HepG2 (cell line): Measurements from ENCODE around the gene ARHGDIA. TPM values are rescaled to one million over a fixed set of nuclear protein-coding genes. Genes with fewer than 3 reads are reported as not detected.

Experiments used
- BHLHE40 ChIP-seq: IDR thresholded peaks from 2 replicates; pipeline ENCODE4 v1.6.1; 2011; ENCODE audit warnings: low read length, improper control_type of control experiment
- EP300 ChIP-seq, 3 experiments: sonication (generic) in 1 of 3; formaldehyde crosslinking in 1 of 3; IDR thresholded peaks; 2 replicates each; pipeline versions ENCODE4 v1.5.1 to v1.6.1; 2011 to 2020; ENCODE audit warnings: low read depth in 2 of 3, low read length in 2 of 3, borderline replicate concordance in 1 of 3, improper control_type of control experiment in 1 of 3, mild to moderate bottlenecking in 1 of 3, missing genetic modification reagents in 1 of 3, moderate library complexity in 1 of 3
- POLR2AphosphoS5 ChIP-seq: IDR thresholded peaks from 2 replicates; pipeline ENCODE4 v1.6.1; 2012; ENCODE audit warnings: low read depth, low read length
- RELA ChIP-seq: sonication (generic); formaldehyde crosslinking; IDR thresholded peaks from 2 replicates; pipeline ENCODE4 v1.4.0; 2020; ENCODE audit warnings: missing genetic modification reagents
- SMC3 ChIP-seq: IDR thresholded peaks from 2 replicates; pipeline ENCODE4 v1.6.1; 2011; ENCODE audit warnings: low read length, improper control_type of control experiment
- TSC22D2 ChIP-seq: sonication (generic); formaldehyde crosslinking; IDR thresholded peaks from 2 replicates; pipeline ENCODE4 v1.5.1; 2020; ENCODE audit warnings: missing genetic modification reagents, mild to moderate bottlenecking, borderline replicate concordance
- ZNF24 ChIP-seq: fragments of 450-650 bp; IDR thresholded peaks from 2 replicates; pipeline ENCODE4 v1.6.1; 2017; ENCODE audit warnings: antibody characterized with exemption, mild to moderate bottlenecking
- ZNF512B ChIP-seq: sonication (generic); formaldehyde crosslinking; IDR thresholded peaks from 2 replicates; pipeline ENCODE4 v1.5.1; 2020; ENCODE audit warnings: missing genetic modification reagents, mild to moderate bottlenecking, borderline replicate concordance
- ZNF549 ChIP-seq: sonication (generic); formaldehyde crosslinking; IDR thresholded peaks from 2 replicates; pipeline ENCODE4 v1.5.0; 2020; ENCODE audit warnings: missing genetic modification reagents
- ZNF589 ChIP-seq: sonication (generic); formaldehyde crosslinking; conservative IDR thresholded peaks from 2 replicates; pipeline ENCODE4 v1.8.0; 2022; ENCODE audit warnings: mild to moderate bottlenecking, moderate library complexity, missing genetic modification reagents
- ZNF740 ChIP-seq: sonication (generic); formaldehyde crosslinking; IDR thresholded peaks from 2 replicates; pipeline ENCODE4 v1.4.0; 2020; ENCODE audit warnings: missing genetic modification reagents
- polyA plus RNA-seq, 8 experiments: library from polyadenylated mRNA; depleted of rRNA in 3 of 8; stranded (reverse) in 7 of 8; unstranded in 1 of 8; fragments of >200 nt; fragmentation: Illumina TruSeq in 4 of 8; extraction: Trizol in 4 of 8; gene quantifications; 2 replicates each; pipeline versions ENCODE4 v1.2.1 to v1.2.3, GENCODE V29; 2011 to 2016; ENCODE audit warnings: low read depth in 4 of 8, missing spikeins in 1 of 8, mixed read lengths in 1 of 8; ENCODE audit not compliant: insufficient read depth in 1 of 8
- total RNA-seq, 5 experiments: library from RNA; depleted of rRNA; stranded (reverse); fragments of >200 nt; fragmentation: Illumina TruSeq; extraction: Trizol; gene quantifications; 2 replicates each; pipeline ENCODE4 v1.2.3, GENCODE V29; 2016; ENCODE audit warnings: low read depth in 1 of 5
- TF ChIP-seq, protein P1 (sequence below), 2 experiments: sonication (generic) in 1 of 2; formaldehyde crosslinking in 1 of 2; IDR thresholded peaks; 2 replicates each; pipeline versions ENCODE4 v1.4.0 to v1.6.1; 2018 to 2020; ENCODE audit warnings: missing genetic modification reagents in 2 of 2, borderline replicate concordance in 1 of 2, low read depth in 1 of 2, mild to moderate bottlenecking in 1 of 2, missing biosample characterization in 1 of 2
- TF ChIP-seq, protein P2 (sequence below): sonication (generic); formaldehyde crosslinking; IDR thresholded peaks from 2 replicates; pipeline ENCODE4 v1.5.1; 2020; ENCODE audit warnings: mild to moderate bottlenecking, missing genetic modification reagents, moderate library complexity
- TF ChIP-seq, protein P3 (sequence below): sonication (generic); formaldehyde crosslinking; conservative IDR thresholded peaks from 2 replicates; pipeline ENCODE4 v1.8.1; 2023; ENCODE audit warnings: missing genetic modification reagents
- TF ChIP-seq, protein P4 (sequence below): sonication (generic); formaldehyde crosslinking; IDR thresholded peaks from 2 replicates; pipeline ENCODE4 v1.4.0; 2020; ENCODE audit warnings: mild to moderate bottlenecking, missing genetic modification reagents

The ARHGDIA gene
- total and polyA plus RNA-seq, 2 of the 13 experiments (the other 11 are each of a cell fraction or from before 2014, with no cell fraction given): 40.0 to 64.0 TPM

GRCh38 chr17:81833160-81833920, 37.8 kb downstream of the ARHGDIA start, which contains the start of gene MCRIP1 (continued):
- TF ChIP-seq ZNF549 (CRISPR knock-in tag) (peak; percentile 80; the same call in 1 of the 2 replicates), ZNF24 (no peak), ZNF512B (CRISPR knock-in tag) (no peak), RELA (CRISPR knock-in tag) (0 out of 2 replicates have a peak, but pooled peaks have one; percentile 57), ZNF740 (0 out of 2 replicates have a peak, but pooled peaks have one; percentile 60), BHLHE40 (peak; percentile 99), POLR2AphosphoS5 (peak; percentile 76), TSC22D2 (CRISPR knock-in tag) (peak; percentile 5; the same call in 1 of the 2 replicates), SMC3 (no peak), ZNF589 (CRISPR knock-in tag) (peak; percentile 94), EP300 (IDR thresholded peaks at IDR 0.05; ENCODE audit: low read depth in 2 of 2, low read length in 2 of 2) (no peak), EP300 (CRISPR knock-in tag; IDR thresholded peaks at IDR 0.05; ENCODE audit: borderline replicate concordance) (no peak)
- TF ChIP-seq, protein P1, sequence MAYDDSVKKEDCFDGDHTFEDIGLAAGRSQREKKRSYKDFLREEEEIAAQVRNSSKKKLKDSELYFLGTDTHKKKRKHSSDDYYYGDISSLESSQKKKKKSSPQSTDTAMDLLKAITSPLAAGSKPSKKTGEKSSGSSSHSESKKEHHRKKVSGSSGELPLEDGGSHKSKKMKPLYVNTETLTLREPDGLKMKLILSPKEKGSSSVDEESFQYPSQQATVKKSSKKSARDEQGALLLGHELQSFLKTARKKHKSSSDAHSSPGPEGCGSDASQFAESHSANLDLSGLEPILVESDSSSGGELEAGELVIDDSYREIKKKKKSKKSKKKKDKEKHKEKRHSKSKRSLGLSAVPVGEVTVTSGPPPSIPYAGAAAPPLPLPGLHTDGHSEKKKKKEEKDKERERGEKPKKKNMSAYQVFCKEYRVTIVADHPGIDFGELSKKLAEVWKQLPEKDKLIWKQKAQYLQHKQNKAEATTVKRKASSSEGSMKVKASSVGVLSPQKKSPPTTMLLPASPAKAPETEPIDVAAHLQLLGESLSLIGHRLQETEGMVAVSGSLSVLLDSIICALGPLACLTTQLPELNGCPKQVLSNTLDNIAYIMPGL (CRISPR knock-in tag; IDR thresholded peaks at IDR 0.05; ENCODE audit: borderline replicate concordance in 1 of 2, low read depth in 1 of 2): peak in 1 of 2 experiments; percentile 76; a peak in 2 of 4 replicates
- TF ChIP-seq, protein P2, sequence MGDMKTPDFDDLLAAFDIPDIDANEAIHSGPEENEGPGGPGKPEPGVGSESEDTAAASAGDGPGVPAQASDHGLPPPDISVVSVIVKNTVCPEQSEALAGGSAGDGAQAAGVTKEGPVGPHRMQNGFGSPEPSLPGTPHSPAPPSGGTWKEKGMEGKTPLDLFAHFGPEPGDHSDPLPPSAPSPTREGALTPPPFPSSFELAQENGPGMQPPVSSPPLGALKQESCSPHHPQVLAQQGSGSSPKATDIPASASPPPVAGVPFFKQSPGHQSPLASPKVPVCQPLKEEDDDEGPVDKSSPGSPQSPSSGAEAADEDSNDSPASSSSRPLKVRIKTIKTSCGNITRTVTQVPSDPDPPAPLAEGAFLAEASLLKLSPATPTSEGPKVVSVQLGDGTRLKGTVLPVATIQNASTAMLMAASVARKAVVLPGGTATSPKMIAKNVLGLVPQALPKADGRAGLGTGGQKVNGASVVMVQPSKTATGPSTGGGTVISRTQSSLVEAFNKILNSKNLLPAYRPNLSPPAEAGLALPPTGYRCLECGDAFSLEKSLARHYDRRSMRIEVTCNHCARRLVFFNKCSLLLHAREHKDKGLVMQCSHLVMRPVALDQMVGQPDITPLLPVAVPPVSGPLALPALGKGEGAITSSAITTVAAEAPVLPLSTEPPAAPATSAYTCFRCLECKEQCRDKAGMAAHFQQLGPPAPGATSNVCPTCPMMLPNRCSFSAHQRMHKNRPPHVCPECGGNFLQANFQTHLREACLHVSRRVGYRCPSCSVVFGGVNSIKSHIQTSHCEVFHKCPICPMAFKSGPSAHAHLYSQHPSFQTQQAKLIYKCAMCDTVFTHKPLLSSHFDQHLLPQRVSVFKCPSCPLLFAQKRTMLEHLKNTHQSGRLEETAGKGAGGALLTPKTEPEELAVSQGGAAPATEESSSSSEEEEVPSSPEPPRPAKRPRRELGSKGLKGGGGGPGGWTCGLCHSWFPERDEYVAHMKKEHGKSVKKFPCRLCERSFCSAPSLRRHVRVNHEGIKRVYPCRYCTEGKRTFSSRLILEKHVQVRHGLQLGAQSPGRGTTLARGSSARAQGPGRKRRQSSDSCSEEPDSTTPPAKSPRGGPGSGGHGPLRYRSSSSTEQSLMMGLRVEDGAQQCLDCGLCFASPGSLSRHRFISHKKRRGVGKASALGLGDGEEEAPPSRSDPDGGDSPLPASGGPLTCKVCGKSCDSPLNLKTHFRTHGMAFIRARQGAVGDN (CRISPR knock-in tag): peak; percentile 97
- TF ChIP-seq, protein P3, sequence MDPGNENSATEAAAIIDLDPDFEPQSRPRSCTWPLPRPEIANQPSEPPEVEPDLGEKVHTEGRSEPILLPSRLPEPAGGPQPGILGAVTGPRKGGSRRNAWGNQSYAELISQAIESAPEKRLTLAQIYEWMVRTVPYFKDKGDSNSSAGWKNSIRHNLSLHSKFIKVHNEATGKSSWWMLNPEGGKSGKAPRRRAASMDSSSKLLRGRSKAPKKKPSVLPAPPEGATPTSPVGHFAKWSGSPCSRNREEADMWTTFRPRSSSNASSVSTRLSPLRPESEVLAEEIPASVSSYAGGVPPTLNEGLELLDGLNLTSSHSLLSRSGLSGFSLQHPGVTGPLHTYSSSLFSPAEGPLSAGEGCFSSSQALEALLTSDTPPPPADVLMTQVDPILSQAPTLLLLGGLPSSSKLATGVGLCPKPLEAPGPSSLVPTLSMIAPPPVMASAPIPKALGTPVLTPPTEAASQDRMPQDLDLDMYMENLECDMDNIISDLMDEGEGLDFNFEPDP (CRISPR knock-in tag): peak; percentile 99
- TF ChIP-seq, protein P4, sequence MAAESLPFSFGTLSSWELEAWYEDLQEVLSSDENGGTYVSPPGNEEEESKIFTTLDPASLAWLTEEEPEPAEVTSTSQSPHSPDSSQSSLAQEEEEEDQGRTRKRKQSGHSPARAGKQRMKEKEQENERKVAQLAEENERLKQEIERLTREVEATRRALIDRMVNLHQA (CRISPR knock-in tag): no peak
